Measurements from ENCODE around the gene CD180.

GRCh38 chr5:67135381-67135984 is 61.1 kb downstream of the CD180 start:
- no peak for TF ChIP-seq CTCF (IDR thresholded peaks at IDR 0.05; ENCODE audit: poor library complexity)
- TF ChIP-seq EZH2 (IDR thresholded peaks at IDR 0.05; ENCODE audit: borderline replicate concordance): no peak
- TF ChIP-seq EZH2phosphoT487 (IDR thresholded peaks at IDR 0.05; ENCODE audit: low read depth, severe bottlenecking, unreplicated experiment): no peak
